Measurements from ENCODE around the gene EIF4EBP2. TPM values are rescaled to one million over a fixed set of nuclear protein-coding genes. Genes with fewer than 3 reads are reported as not detected.

Gene EIF4EBP2
- total RNA-seq, 1 experiment from 2014 or later, result 80.3 TPM

GRCh38 chr10:70355051-70356021, 48.6 kb upstream of the EIF4EBP2 start:
- no peaks in the 10 kb centered on the region for H3K36me3 ChIP-seq (ENCODE audit: low read depth)
- no peak overlapping the region for H2AFZ ChIP-seq
- peaks cover 17% of the 10 kb centered on the region; the same call in 1 of the 2 replicates for H3F3A ChIP-seq (ENCODE audit: insufficient read depth, low read depth)
- no peaks in the 10 kb centered on the region for H3K27me3 ChIP-seq (ENCODE audit: insufficient read depth, low read depth)
- H3K4me1 ChIP-seq (replicated peaks; ENCODE audit: insufficient read depth), result peaks cover 23% of the 10 kb centered on the region
- ChIA-PET POLR2A (ENCODE audit: unreplicated experiment) (interaction anchor here (0.6 kb wide), 1 partner anchor 9 kb away, joined by 4 read pairs; no protein-coding TSS in a partner anchor), CTCF (interaction anchor here (1.0 kb wide), 1 partner anchor 10 kb away, joined by 5 read pairs; no protein-coding TSS in a partner anchor)
- H3K4me3 ChIP-seq, result no peak overlapping the region
- no peak overlapping the region for H3K27ac ChIP-seq
- DNase-seq, result no peak
- H4K20me1 ChIP-seq (ENCODE audit: insufficient read depth), result no peaks in the 10 kb centered on the region
- no peaks in the 10 kb centered on the region for H3K9me3 ChIP-seq (ENCODE audit: insufficient read depth, low read depth)
- H3K79me2 ChIP-seq (ENCODE audit: low read depth), result 0 out of 2 replicates have a peak, but pooled peaks cover 3% of the 10 kb centered on the region
- TF ChIP-seq, protein P1, sequence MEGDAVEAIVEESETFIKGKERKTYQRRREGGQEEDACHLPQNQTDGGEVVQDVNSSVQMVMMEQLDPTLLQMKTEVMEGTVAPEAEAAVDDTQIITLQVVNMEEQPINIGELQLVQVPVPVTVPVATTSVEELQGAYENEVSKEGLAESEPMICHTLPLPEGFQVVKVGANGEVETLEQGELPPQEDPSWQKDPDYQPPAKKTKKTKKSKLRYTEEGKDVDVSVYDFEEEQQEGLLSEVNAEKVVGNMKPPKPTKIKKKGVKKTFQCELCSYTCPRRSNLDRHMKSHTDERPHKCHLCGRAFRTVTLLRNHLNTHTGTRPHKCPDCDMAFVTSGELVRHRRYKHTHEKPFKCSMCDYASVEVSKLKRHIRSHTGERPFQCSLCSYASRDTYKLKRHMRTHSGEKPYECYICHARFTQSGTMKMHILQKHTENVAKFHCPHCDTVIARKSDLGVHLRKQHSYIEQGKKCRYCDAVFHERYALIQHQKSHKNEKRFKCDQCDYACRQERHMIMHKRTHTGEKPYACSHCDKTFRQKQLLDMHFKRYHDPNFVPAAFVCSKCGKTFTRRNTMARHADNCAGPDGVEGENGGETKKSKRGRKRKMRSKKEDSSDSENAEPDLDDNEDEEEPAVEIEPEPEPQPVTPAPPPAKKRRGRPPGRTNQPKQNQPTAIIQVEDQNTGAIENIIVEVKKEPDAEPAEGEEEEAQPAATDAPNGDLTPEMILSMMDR (conservative IDR thresholded peaks at IDR 0.05), result no peak
- no TSS peak for BruUV-seq (replicated peaks)
- no peaks in the 10 kb centered on the region for H3K9me2 ChIP-seq (ENCODE audit: insufficient read depth)
- H3K4me2 ChIP-seq, result no peak overlapping the region
- intact Hi-C loops (cut with micrococcal nuclease; ENCODE audit: unreplicated experiment), result no loop called here

GRCh38 chr10:70357565-70357964, 46.4 kb upstream of the EIF4EBP2 start:
- H3K27ac ChIP-seq, result no peak overlapping the region
- H3K4me1 ChIP-seq (replicated peaks; ENCODE audit: insufficient read depth), result peaks cover 17% of the 10 kb centered on the region
- BruUV-seq (replicated peaks), result no TSS peak
- H3K9me3 ChIP-seq (ENCODE audit: insufficient read depth, low read depth), result no peaks in the 10 kb centered on the region
- no peaks in the 10 kb centered on the region for H3K36me3 ChIP-seq (ENCODE audit: low read depth)
- peaks cover 6% of the 10 kb centered on the region for H3K79me2 ChIP-seq (ENCODE audit: low read depth)
- CTCF ChIA-PET, result interaction anchor here (0.7 kb wide), 1 partner anchor 99 kb away, joined by 6 read pairs; no protein-coding TSS in a partner anchor
- H3K9me2 ChIP-seq (ENCODE audit: insufficient read depth), result no peaks in the 10 kb centered on the region
- POLR2A ChIA-PET (ENCODE audit: unreplicated experiment), result no interaction called here
- TF ChIP-seq, protein P1 (conservative IDR thresholded peaks at IDR 0.05), result no peak
- no peak for TF ChIP-seq EZH2 (IDR thresholded peaks at IDR 0.05; ENCODE audit: low read depth)
- no peaks in the 10 kb centered on the region for H4K20me1 ChIP-seq (ENCODE audit: insufficient read depth)
- intact Hi-C loops (cut with micrococcal nuclease; ENCODE audit: unreplicated experiment), result no loop called here
- peaks cover 12% of the 10 kb centered on the region; the same call in 1 of the 2 replicates for H3F3A ChIP-seq (ENCODE audit: insufficient read depth, low read depth)
- no peak overlapping the region for H2AFZ ChIP-seq
- H3K4me3 ChIP-seq, result no peak overlapping the region
- H3K4me2 ChIP-seq, result no peak overlapping the region
- DNase-seq, result no peak
- H3K27me3 ChIP-seq (ENCODE audit: insufficient read depth, low read depth), result no peaks in the 10 kb centered on the region

DNA sequence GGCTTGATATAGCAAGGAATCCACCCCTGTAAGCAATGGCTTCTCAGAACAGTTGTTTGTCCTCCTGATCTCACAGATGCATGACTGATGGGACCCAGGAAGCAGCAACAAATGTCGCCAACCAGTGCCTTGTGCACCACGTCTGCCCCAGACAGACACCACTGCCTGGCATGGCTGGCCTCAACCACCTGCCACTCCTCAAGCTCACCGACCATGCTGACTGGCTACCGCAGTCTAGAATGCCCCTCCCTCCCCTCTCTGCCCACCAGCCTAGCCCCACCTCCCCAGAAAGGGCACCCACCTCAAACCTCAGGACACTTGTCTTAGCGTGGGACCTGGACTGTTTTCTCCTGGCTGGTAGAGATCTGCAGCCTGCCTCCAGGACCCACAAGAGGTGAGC, 45.5 kb upstream of the EIF4EBP2 start:
- Histone ChIP-seq H3F3A (ENCODE audit: insufficient read depth, low read depth) (peaks cover 15% of the 10 kb centered on the region; the same call in 1 of the 2 replicates), H3K4me1 (replicated peaks; ENCODE audit: insufficient read depth) (peaks cover 18% of the 10 kb centered on the region), H3K9me2 (ENCODE audit: insufficient read depth) (no peaks in the 10 kb centered on the region), H3K27me3 (ENCODE audit: insufficient read depth, low read depth) (no peaks in the 10 kb centered on the region), H3K79me2 (ENCODE audit: low read depth) (peaks cover 9% of the 10 kb centered on the region), H3K4me3 (no peak overlapping the region), H3K9me3 (ENCODE audit: insufficient read depth, low read depth) (no peaks in the 10 kb centered on the region), H3K36me3 (ENCODE audit: low read depth) (no peaks in the 10 kb centered on the region), H3K27ac (no peak overlapping the region), H3K4me2 (no peak overlapping the region), H4K20me1 (ENCODE audit: insufficient read depth) (no peaks in the 10 kb centered on the region), H2AFZ (no peak overlapping the region)
- CTCF ChIA-PET, result interaction anchor here (0.6 to 1.4 kb wide), 2 partner anchors 86 to 103 kb away, joined by 3 to 6 read pairs; no protein-coding TSS in a partner anchor
- BruUV-seq (replicated peaks), result no TSS peak
- intact Hi-C loops (cut with micrococcal nuclease; ENCODE audit: unreplicated experiment), result no loop called here
- TF ChIP-seq, protein P1 (conservative IDR thresholded peaks at IDR 0.05), result no peak
- TF ChIP-seq EZH2 (IDR thresholded peaks at IDR 0.05; ENCODE audit: low read depth), result no peak
- POLR2A ChIA-PET (ENCODE audit: unreplicated experiment), result no interaction called here
- DNase-seq, result no peak
